ENCODE data around the gene PRKAG1. TPM values are rescaled to one million over a fixed set of nuclear protein-coding genes. Genes with fewer than 3 reads are reported as not detected.

Gene PRKAG1
- polyA plus RNA-seq, 1 experiment: 94.1 TPM

- Histone ChIP-seq H3K27me3 (ENCODE audit: control insufficient read depth, insufficient read depth, low read length) (peaks cover 12% of the 10 kb centered on the region), H3K4me3 (ENCODE audit: low read depth, low read length) (no peak overlapping the region), H3K36me3 (ENCODE audit: control insufficient read depth, insufficient read depth, low read length) (no peaks in the 10 kb centered on the region)
- POLR2A ChIA-PET: no interaction called here
- DNase-seq (ENCODE audit: low read depth): no peak
- TF ChIP-seq CTCF (IDR thresholded peaks at IDR 0.05; ENCODE audit: insufficient read depth, low read depth, low read length): peak; percentile 35; the same call in 1 of the 2 replicates
- CTCF ChIA-PET: interaction anchor here (0.8 to 30.1 kb wide), 6 partner anchors 8 to 119 kb away, joined by 3 to 757 read pairs (median 4); partner anchors contain the start of genes ARF3 and DDN
These were observed 46.2 kb downstream of the PRKAG1 start for GRCh38 chr12:48972213-48972951.

GRCh38 chr12:48970702-48971334 lies 47.8 kb downstream of the PRKAG1 start:
- ChIA-PET POLR2A (interaction anchor here (0.7 kb wide), 1 partner anchor 17 kb away, joined by 9 read pairs; no protein-coding TSS in a partner anchor), CTCF (interaction anchor here (1.0 to 30.1 kb wide), 4 partner anchors 23 to 118 kb away, joined by 3 to 757 read pairs (median 4); partner anchors contain the start of gene DDN)
- no peak for DNase-seq (ENCODE audit: low read depth)
- H3K36me3 ChIP-seq (ENCODE audit: control insufficient read depth, insufficient read depth, low read length): no peaks in the 10 kb centered on the region
- no peak overlapping the region for H3K4me3 ChIP-seq (ENCODE audit: low read depth, low read length)
- no peak for TF ChIP-seq CTCF (IDR thresholded peaks at IDR 0.05; ENCODE audit: insufficient read depth, low read depth, low read length)
- H3K27me3 ChIP-seq (ENCODE audit: control insufficient read depth, insufficient read depth, low read length): peaks cover 12% of the 10 kb centered on the region

- ChIA-PET POLR2A (no interaction called here), CTCF (interaction anchor here (1.2 to 30.1 kb wide), 4 partner anchors 7 to 24 kb away, joined by 3 to 757 read pairs (median 48); partner anchors contain the start of genes ARF3, DDN and WNT1)
- DNase-seq (ENCODE audit: low read depth): no peak
- Histone ChIP-seq H3K27me3 (ENCODE audit: control insufficient read depth, insufficient read depth, low read length) (peaks cover 14% of the 10 kb centered on the region), H3K36me3 (ENCODE audit: control insufficient read depth, insufficient read depth, low read length) (no peaks in the 10 kb centered on the region), H3K4me3 (ENCODE audit: low read depth, low read length) (no peak overlapping the region)
- no peak for TF ChIP-seq CTCF (IDR thresholded peaks at IDR 0.05; ENCODE audit: insufficient read depth, low read depth, low read length)
These were observed 48.5 kb downstream of the PRKAG1 start for GRCh38 chr12:48969833-48970701.

- DNase-seq (ENCODE audit: low read depth): no peak
- Histone ChIP-seq H3K27me3 (ENCODE audit: control insufficient read depth, insufficient read depth, low read length) (peaks cover 14% of the 10 kb centered on the region), H3K36me3 (ENCODE audit: control insufficient read depth, insufficient read depth, low read length) (no peaks in the 10 kb centered on the region), H3K4me3 (ENCODE audit: low read depth, low read length) (no peak overlapping the region)
- ChIA-PET POLR2A (no interaction called here), CTCF (interaction anchor here (1.3 to 30.1 kb wide), 4 partner anchors 8 to 25 kb away, joined by 3 to 757 read pairs (median 48); partner anchors contain the start of genes ARF3, DDN and WNT1)
- no peak for TF ChIP-seq CTCF (IDR thresholded peaks at IDR 0.05; ENCODE audit: insufficient read depth, low read depth, low read length)
These were observed 49.3 kb downstream of the PRKAG1 start for GRCh38 chr12:48969160-48969771.
